CD4-positive, alpha-beta T cell treated with Interleukin-17A for 1 hour (primary cell): ENCODE results near the gene ZNF488.

Experiments used
- DNase-seq: peaks from one replicate; pipeline ENCODE4 v3.0.0-alpha.2; 2020

Gene ZNF488

GRCh38 chr10:47326306-47326926 is 57.7 kb downstream of the ZNF488 start:
- no peak for DNase-seq

GRCh38 chr10:47325303-47326291 is 58.5 kb downstream of the ZNF488 start:
- DNase-seq = no peak

GRCh38 chr10:47323636-47324296 is 60.3 kb downstream of the ZNF488 start:
- DNase-seq = no peak

GRCh38 chr10:47323087-47323486 is 61.0 kb downstream of the ZNF488 start:
- DNase-seq = no peak

GRCh38 chr10:47322300-47323061 is 61.6 kb downstream of the ZNF488 start, which contains the start of gene GDF2:
Gene GDF2 (plus strand): TSS chr10:47322454. CDS start chr10:47322669, 215 bp downstream.
- no peak for DNase-seq

GRCh38 chr10:47321521-47322195 is 62.4 kb downstream of the ZNF488 start:
- no peak for DNase-seq

GRCh38 chr10:47320812-47321211 is 63.3 kb downstream of the ZNF488 start:
- DNase-seq = no peak

- no peak for DNase-seq
Measured at GRCh38 chr10:47319784-47320183, 64.3 kb downstream of the ZNF488 start.

GRCh38 chr10:47318706-47319105 is 65.4 kb downstream of the ZNF488 start:
- DNase-seq = no peak

- DNase-seq = no peak
Measured at GRCh38 chr10:47317251-47317650, 66.8 kb downstream of the ZNF488 start.

GRCh38 chr10:47316131-47316530 is 68.0 kb downstream of the ZNF488 start:
- no peak for DNase-seq
